Fibroblast of pulmonary artery (primary cell): Measurements from ENCODE around the gene CLEC18B.
"Not testable (repeated sequence)": the region's sequence is repeated elsewhere in the genome, so short reads cannot be mapped to it uniquely, and the experiment has no call there.

ENCODE experiments used
- DNase-seq: peaks from one replicate; pipeline ENCODE4 v3.0.0-alpha.2; 2010; ENCODE audit warnings: low read depth
- H3K4me3 ChIP-seq: replicated peaks from 2 replicates; pipeline ENCODE4 v1.5.1; 2011; ENCODE audit warnings: low read depth, mild to moderate bottlenecking, control low read depth, low read length, moderate library complexity
- CTCF ChIP-seq: IDR thresholded peaks from 2 replicates; pipeline ENCODE4 v1.5.1; 2011; ENCODE audit warnings: mild to moderate bottlenecking, control low read depth, low read length, inconsistent platforms; ENCODE audit errors: missing control alignments

Gene CLEC18B

GRCh38 chr16:74420612-74421481 lies at the start of gene CLEC18B:
CLEC18B (minus strand) TSS chr16:74421478; CDS start chr16:74421270, 208 bp downstream.
- not testable (repeated sequence) for H3K4me3 ChIP-seq
- peak; percentile 33 for DNase-seq

- DNase-seq = no peak
- TF ChIP-seq CTCF = no peak
- H3K4me3 ChIP-seq = no peak overlapping the region
Measured at GRCh38 chr16:74469946-74470478, 48.7 kb upstream of the CLEC18B start.

- DNase-seq = no peak
- no peak overlapping the region for H3K4me3 ChIP-seq
- TF ChIP-seq CTCF = no peak
Measured at GRCh38 chr16:74468807-74469525, 47.7 kb upstream of the CLEC18B start.

- TF ChIP-seq CTCF = no peak
- DNase-seq = no peak
- H3K4me3 ChIP-seq = no peak overlapping the region
Measured at GRCh38 chr16:74466872-74467271, 45.6 kb upstream of the CLEC18B start.

- no peak for TF ChIP-seq CTCF
- H3K4me3 ChIP-seq = no peak overlapping the region
- DNase-seq = peak; percentile 38
Measured at GRCh38 chr16:74465851-74466685, 44.8 kb upstream of the CLEC18B start.

GRCh38 chr16:74465281-74465680 lies 44.0 kb upstream of the CLEC18B start:
- no peak overlapping the region for H3K4me3 ChIP-seq
- DNase-seq = no peak
- no peak for TF ChIP-seq CTCF

GRCh38 chr16:74463888-74464287 lies 42.6 kb upstream of the CLEC18B start:
- DNase-seq = no peak
- TF ChIP-seq CTCF = no peak
- no peak overlapping the region for H3K4me3 ChIP-seq
